Right lobe of liver (tissue), 6 donors: ENCODE data around the gene SEPTIN5. TPM values are rescaled to one million over a fixed set of nuclear protein-coding genes. Genes with fewer than 3 reads are reported as not detected.
"Not testable (repeated sequence)": the region's sequence is repeated elsewhere in the genome, so short reads cannot be mapped to it uniquely, and the experiment has no call there.

Source experiments
- ATAC-seq, 4 donors: fragments of 200-7000 bp; cut with Tn5 transposase; one replicate each; pipeline ENCODE4 v1.9.1; 2020; ENCODE audit warnings: mild to moderate bottlenecking in 4 of 4, moderate library complexity in 4 of 4
- DNase-seq, 3 donors: peaks; one replicate each; pipeline ENCODE4 v3.0.0-alpha.2; 2020
- H3K27ac ChIP-seq, 3 donors: fragments of 200-600 bp; one replicate each; pipeline ENCODE4 v1.8.0; 2022
- H3K27me3 ChIP-seq, 2 donors: fragments of 200-600 bp; one replicate each; pipeline ENCODE4 v1.8.0; 2022
- H3K36me3 ChIP-seq, 4 donors: fragments of 200-600 bp; sonication (generic) in 1 of 4; one replicate each; pipeline versions ENCODE4 v1.5.1 to v1.8.0; 2017 to 2022; ENCODE audit warnings: control low read depth in 1 of 4
- H3K4me1 ChIP-seq, 4 donors: fragments of 200-600 bp; sonication (generic) in 1 of 4; one replicate each; pipeline versions ENCODE4 v1.5.1 to v1.8.0; 2017 to 2022; ENCODE audit warnings: control low read depth in 1 of 4
- H3K4me3 ChIP-seq, 3 donors: fragments of 200-600 bp; one replicate each; pipeline ENCODE4 v1.8.0; 2022
- H3K9me3 ChIP-seq, 4 donors: fragments of 200-600 bp; sonication (generic) in 1 of 4; one replicate each; pipeline versions ENCODE4 v1.5.1 to v1.8.0; 2017 to 2022; ENCODE audit warnings: control low read depth in 1 of 4
- POLR2A ChIP-seq: fragments of 450-650 bp; IDR thresholded peaks from one replicate; pipeline ENCODE4 v1.6.1; 2017; ENCODE audit warnings: antibody characterized with exemption, mild to moderate bottlenecking
- WGBS: methylation state at CpG from one replicate; pipeline ENCODE4 v1.1.6; 2018; ENCODE audit warnings: low coverage, low lambda C conversion rate; ENCODE audit not compliant: insufficient coverage; ENCODE audit errors: missing lambda C conversion rate; 5-methylcytosine and 5-hydroxymethylcytosine counted together
- intact Hi-C, 2 donors: fragments of 100-400 bp; cut with DNase I; formaldehyde crosslinking; loops; one replicate each; pipeline versions ENCODE4 v1.11.2 to v1.14.1; 2022
- total RNA-seq, 6 experiments: library from RNA; depleted of rRNA in 2 of 6; stranded (reverse); fragments of >200 nt in 2 of 6; fragmentation: NEBNext Ultra II Directional in 3 of 6; extraction: Animal tissue kit (Norgen Biotek cat#: 25700) in 3 of 6; gene quantifications; one replicate each; pipeline versions ENCODE4 v1.1.0 to v1.2.4, GENCODE V29; 2016 to 2023
- TF ChIP-seq, protein P1 (sequence below), 4 donors: fragments of 200-600 bp in 3 of 4; fragments of 450-650 bp in 1 of 4; IDR thresholded peaks; one replicate each; pipeline versions ENCODE4 v1.5.1 to v1.8.0; 2016 to 2022; ENCODE audit warnings: antibody characterized with exemption in 4 of 4, mild to moderate bottlenecking in 2 of 4
- donor health status: DM: no; HTN: yes; CAD: no.
- donor health status: DM: no; HTN: no; CAD: no.
- donor health status: DM: no; HTN: no; CAD: no.
- donor health status: DM: no; HTN: yes; CAD: no.
- donor health status: DM: no; HTN: yes; CAD: no.

SEPTIN5 gene
- total RNA-seq, 6 experiments from 2014 or later, result 1.3 to 3.7 (median 2.1) TPM

DNA sequence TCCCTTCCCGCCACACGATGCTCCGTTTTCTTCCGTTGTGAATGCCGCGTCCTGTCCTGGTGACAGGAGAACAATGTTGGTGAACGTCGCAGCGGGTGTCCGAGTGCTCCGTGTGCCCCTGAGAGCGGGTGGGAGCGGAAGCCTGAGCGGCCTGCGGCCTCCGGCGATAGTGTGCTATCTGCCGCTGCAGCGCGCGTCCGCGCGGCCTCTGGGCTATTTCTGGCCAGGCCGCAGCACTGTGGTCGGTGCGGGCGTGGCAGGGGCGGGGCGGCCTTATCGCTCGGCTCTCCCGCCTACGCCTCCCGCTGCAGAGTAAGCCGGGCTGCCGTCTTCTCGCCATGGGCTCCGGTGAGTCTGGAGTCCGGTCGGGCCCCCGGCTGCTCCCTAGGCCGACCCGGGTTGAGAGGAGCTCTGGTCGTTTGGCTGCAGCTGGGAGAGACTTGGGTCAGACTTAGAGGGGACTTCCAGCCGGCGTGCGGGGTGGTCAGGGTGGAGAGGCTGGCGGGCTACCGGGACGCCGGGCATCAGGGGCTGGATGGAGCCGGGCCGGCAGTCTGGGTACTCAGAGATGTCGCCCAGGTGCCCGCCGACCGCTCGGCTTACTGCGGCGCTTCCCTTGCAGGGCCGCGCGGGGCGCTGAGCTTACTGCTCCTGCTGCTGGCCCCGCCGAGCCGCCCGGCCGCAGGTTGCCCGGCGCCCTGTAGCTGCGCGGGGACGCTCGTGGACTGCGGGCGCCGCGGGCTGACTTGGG lies 9.1 kb downstream of the SEPTIN5 start, which contains the start of gene GP1BB:
Gene GP1BB (plus strand): TSS at position 308 of the 751 bp plus-strand sequence. CDS start 31 bp downstream, at position 339.
- Histone ChIP-seq H3K9me3 (no peaks in the 10 kb centered on the region), H3K4me3 (peak within 1 kb of the TSS in 1 of 3 donors; percentile 21), H3K27ac (no peak within 1 kb of the TSS), H3K4me1 (peaks cover 0 to 20% (median 0%) of the 10 kb centered on the region in 4 donors), H3K27me3 (peaks cover 0 to 22% of the 10 kb centered on the region in 2 donors), H3K36me3 (no peaks in the 10 kb centered on the region)
- WGBS, result 9% methylated on average over 13 of the region's 80 CpGs
- ATAC-seq (peak; percentile 73 to 87 (median 77)), DNase-seq (peak in 1 of 3 donors; percentile 61)
- intact Hi-C loops, result no loop called here
- TF ChIP-seq POLR2A, result no peak
- TF ChIP-seq, protein P1, sequence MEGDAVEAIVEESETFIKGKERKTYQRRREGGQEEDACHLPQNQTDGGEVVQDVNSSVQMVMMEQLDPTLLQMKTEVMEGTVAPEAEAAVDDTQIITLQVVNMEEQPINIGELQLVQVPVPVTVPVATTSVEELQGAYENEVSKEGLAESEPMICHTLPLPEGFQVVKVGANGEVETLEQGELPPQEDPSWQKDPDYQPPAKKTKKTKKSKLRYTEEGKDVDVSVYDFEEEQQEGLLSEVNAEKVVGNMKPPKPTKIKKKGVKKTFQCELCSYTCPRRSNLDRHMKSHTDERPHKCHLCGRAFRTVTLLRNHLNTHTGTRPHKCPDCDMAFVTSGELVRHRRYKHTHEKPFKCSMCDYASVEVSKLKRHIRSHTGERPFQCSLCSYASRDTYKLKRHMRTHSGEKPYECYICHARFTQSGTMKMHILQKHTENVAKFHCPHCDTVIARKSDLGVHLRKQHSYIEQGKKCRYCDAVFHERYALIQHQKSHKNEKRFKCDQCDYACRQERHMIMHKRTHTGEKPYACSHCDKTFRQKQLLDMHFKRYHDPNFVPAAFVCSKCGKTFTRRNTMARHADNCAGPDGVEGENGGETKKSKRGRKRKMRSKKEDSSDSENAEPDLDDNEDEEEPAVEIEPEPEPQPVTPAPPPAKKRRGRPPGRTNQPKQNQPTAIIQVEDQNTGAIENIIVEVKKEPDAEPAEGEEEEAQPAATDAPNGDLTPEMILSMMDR (IDR thresholded peaks at IDR 0.05), result peak in 1 of 4 donors; percentile 16

DNA sequence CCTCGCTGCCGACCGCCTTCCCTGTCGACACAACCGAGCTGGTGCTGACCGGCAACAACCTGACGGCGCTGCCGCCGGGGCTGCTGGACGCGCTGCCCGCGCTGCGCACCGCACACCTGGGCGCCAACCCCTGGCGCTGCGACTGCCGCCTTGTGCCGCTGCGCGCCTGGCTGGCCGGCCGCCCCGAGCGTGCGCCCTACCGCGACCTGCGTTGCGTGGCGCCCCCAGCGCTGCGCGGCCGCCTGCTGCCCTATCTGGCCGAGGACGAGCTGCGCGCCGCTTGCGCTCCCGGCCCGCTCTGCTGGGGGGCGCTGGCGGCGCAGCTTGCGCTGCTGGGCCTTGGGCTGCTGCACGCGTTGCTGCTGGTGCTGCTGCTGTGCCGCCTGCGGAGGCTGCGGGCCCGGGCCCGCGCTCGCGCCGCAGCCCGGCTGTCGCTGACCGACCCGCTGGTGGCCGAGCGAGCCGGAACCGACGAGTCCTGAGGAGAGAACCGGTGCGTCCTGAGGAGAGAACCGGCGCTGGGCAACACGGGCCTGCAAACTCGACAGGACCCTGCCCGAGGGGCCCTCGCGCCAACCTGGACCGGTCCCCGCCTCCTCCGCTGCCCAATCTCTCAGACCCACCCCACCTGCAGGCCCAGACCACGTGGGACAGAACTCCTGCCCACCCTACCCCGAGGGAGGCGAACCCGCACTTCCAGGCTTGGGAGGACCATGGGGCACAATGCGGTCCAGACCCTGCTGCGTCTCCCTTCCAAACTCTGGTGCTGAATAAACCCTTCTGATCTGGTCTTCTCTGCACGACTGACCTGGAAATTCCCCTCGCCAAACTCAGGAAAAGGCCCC lies 9.9 kb downstream of the SEPTIN5 start:
- 8% methylated on average over 2 of the region's 89 CpGs for WGBS
- TF ChIP-seq, protein P1 (IDR thresholded peaks at IDR 0.05), result no peak
- Histone ChIP-seq H3K9me3 (no peaks in the 10 kb centered on the region), H3K36me3 (no peaks in the 10 kb centered on the region), H3K4me1 (peaks cover 0 to 15% (median 0%) of the 10 kb centered on the region in 4 donors), H3K4me3 (peak overlapping the region in 1 of 3 donors; percentile 21), H3K27me3 (peaks cover 0 to 22% of the 10 kb centered on the region in 2 donors), H3K27ac (no peak overlapping the region)
- ATAC-seq (peak in 1 of 4 donors; percentile 27), DNase-seq (no peak)
- intact Hi-C loops, result no loop called here

DNA sequence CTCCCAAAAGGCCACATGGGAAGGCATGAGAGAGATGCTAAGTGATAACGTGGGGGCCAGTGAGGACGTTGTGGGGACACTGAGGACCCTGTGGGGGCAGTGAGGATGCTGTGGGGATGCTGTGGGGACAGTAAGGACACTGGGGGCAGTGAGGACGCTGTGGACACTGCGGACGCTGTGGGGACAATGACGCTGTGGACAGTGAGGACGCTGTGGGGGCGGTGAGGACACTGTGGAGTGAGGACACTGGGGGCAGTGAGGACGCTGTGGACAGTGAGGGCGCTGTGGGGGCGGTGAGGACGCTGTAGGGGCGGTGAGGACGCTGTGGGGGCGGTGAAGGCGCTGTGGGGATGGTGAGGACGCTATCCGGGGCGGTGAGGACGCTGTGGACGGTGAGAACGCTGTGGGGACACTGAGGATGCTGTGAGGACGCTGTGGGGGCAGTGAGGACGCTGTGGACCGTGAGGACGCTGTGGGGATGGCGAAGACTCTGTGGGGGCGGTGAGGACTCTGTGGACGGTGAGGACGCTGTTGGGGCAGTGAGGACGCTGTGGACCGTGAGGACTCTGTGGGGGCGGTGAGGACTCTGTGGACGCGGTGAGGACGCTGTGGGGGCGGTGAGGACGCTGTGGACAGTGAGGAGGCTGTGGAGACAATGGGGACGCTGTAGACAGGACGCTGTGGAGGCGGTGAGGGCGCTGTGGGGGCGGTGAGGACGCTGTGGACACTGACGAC lies 10.8 kb downstream of the SEPTIN5 start:
- intact Hi-C loops, result no loop called here
- H3K4me3 ChIP-seq, result no peak overlapping the region
- no peak overlapping the region for H3K27ac ChIP-seq
- no peak for DNase-seq
- TF ChIP-seq POLR2A, result no peak
- TF ChIP-seq, protein P1 (IDR thresholded peaks at IDR 0.05), result no peak
- peaks cover 0 to 22% of the 10 kb centered on the region in 2 donors for H3K27me3 ChIP-seq
- H3K4me1 ChIP-seq, result peaks cover 0 to 15% (median 0%) of the 10 kb centered on the region in 4 donors
- no peaks in the 10 kb centered on the region for H3K9me3 ChIP-seq
- ATAC-seq, result no peak
- 66% methylated on average over 45 of the region's 45 CpGs for WGBS
- no peaks in the 10 kb centered on the region for H3K36me3 ChIP-seq

DNA sequence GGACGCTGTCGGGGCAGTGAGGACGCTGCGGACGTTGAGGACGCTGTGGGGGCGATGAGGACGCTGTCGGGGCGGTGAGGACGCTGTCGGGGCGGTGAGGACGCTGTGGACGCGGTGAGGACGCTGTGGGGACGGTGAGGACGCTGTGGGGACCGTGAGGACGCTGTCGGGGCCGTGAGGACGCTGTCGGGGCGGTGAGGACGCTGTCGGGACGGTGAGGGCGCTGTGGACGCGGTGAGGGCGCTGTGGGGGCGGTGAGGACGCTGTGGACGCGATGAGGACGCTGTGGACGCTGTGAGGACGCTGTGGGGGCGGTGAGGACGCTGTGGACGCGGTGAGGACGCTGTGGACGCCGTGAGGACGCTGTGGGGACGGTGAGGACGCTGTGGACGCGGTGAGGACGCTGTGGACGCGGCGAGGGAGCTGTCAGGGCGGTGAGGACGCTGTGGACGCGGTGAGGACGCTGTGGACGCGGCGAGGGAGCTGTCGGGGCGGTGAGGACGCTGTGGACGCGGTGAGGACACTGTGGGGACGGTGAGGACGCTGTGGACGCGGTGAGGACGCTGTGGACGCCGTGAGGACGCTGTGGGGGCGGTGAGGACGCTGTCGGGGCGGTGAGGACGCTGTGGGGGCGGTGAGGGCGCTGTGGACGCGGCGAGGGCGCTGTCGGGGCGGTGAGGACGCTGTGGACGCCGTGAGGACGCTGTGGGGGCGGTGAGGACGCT lies 11.9 kb downstream of the SEPTIN5 start:
- DNase-seq, H3K4me3 ChIP-seq, H3K36me3 ChIP-seq, intact Hi-C loops, ATAC-seq, H3K27ac ChIP-seq, H3K9me3 ChIP-seq: not testable (repeated sequence)
- WGBS, result 80% methylated on average over 79 of the region's 96 CpGs
- Histone ChIP-seq H3K27me3 (peaks cover 0 to 22% of the 10 kb centered on the region in 2 donors), H3K4me1 (peaks cover 0 to 22% (median 0%) of the 10 kb centered on the region in 4 donors)
